ENCODE data around the gene MYO7B. TPM values are rescaled to one million over a fixed set of nuclear protein-coding genes. Genes with fewer than 3 reads are reported as not detected.

The MYO7B gene
- total RNA-seq, 1 experiment from 2014 or later = 0.05 TPM

GRCh38 chr2:127604986-127605385 lies 69.5 kb downstream of the MYO7B start:
- no peak for TF ChIP-seq CTCF (IDR thresholded peaks at IDR 0.05; ENCODE audit: unreplicated experiment)
- H3K9me3 Mint-ChIP-seq (ENCODE audit: low read depth, unreplicated experiment) = peaks cover 3% of the 10 kb centered on the region
- intact Hi-C loops (cut with micrococcal nuclease; ENCODE audit: unreplicated experiment) = no loop called here
- no peak overlapping the region for H3K27ac Mint-ChIP-seq (ENCODE audit: unreplicated experiment)
- no peaks in the 10 kb centered on the region for H3K4me1 Mint-ChIP-seq (ENCODE audit: low read depth, unreplicated experiment)
- H3K36me3 Mint-ChIP-seq (ENCODE audit: insufficient read depth, unreplicated experiment) = no peaks in the 10 kb centered on the region
- H3K4me3 Mint-ChIP-seq (ENCODE audit: low read depth, unreplicated experiment) = no peak overlapping the region
- no TSS peak for BruUV-seq (replicated peaks)
- no peak for DNase-seq
- CTCF ChIA-PET = interaction anchor here (0.8 kb wide), 1 partner anchor 26 kb away, joined by 3 read pairs; no protein-coding TSS in a partner anchor
- peaks cover 53% of the 10 kb centered on the region for H3K27me3 Mint-ChIP-seq (ENCODE audit: unreplicated experiment)

DNA sequence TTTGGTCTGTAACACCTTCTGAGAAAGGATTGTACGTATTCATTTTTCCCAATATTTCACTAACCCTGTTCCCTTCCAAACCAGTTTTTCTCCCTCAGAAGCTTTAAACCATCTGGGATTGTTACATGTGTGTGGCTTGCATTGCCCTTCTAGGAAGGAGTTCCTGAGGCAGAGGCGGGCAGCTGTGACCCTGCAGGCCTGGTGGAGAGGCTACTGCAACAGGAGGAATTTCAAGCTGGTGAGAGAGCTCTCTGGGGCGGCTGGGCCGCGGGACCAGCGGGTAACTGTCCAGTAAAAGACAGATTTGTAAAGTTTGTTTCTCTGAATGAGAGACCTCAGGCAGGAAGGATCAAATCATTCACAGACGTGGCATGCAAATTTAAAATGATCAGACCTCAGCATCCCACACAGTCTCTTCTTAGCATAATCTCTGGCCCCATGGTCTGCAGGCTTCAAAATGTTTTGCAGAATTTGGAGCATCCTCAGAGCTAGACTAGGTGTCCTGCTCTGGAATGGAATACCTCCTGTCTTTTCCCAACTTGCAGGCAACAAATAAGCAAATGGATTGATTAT lies 70.3 kb downstream of the MYO7B start:
- TF ChIP-seq CTCF (IDR thresholded peaks at IDR 0.05; ENCODE audit: unreplicated experiment) = no peak
- Mint-ChIP-seq H3K4me1 (ENCODE audit: low read depth, unreplicated experiment) (no peaks in the 10 kb centered on the region), H3K36me3 (ENCODE audit: insufficient read depth, unreplicated experiment) (no peaks in the 10 kb centered on the region), H3K4me3 (ENCODE audit: low read depth, unreplicated experiment) (no peak overlapping the region), H3K27ac (ENCODE audit: unreplicated experiment) (no peak overlapping the region), H3K27me3 (ENCODE audit: unreplicated experiment) (peaks cover 54% of the 10 kb centered on the region), H3K9me3 (ENCODE audit: low read depth, unreplicated experiment) (peaks cover 3% of the 10 kb centered on the region)
- CTCF ChIA-PET = no interaction called here
- no peak for DNase-seq
- intact Hi-C loops (cut with micrococcal nuclease; ENCODE audit: unreplicated experiment) = no loop called here
- no TSS peak for BruUV-seq (replicated peaks)

DNA sequence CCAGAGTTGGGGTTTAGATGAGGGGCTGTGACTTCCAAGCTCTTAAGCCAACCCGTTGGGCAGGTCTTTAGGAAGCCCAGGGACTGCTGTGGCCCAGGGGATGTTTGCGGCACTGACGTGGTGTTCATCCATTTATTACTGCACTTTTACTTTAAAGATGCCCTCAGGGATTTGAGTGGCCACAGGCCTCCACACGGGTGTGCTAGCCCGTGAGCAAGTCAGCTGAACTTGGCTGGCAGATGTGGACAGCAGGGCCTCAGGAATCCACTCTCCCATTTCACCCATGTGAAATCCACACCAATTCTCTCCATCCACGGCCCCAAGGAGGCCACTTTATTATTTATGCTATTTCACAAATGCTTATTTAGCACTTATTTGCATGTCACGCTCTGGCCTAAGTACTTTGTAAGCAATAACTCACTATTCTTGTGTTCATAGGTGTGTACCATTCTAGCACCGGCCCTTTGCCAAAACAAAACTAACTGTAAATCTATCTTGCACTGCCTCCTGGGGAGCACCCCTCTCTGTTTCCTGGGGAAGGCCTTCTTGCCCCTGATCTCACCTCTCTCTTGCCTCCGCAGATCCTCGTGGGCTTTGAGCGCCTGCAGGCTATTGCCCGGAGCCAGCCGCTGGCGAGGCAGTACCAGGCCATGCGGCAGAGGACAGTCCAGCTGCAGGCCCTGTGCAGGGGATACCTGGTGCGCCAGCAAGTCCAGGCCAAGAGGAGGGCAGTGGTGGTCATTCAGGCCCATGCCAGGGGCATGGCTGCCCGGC lies 71.3 kb downstream of the MYO7B start:
- no TSS peak for BruUV-seq (replicated peaks)
- CTCF ChIA-PET = no interaction called here
- Mint-ChIP-seq H3K27ac (ENCODE audit: unreplicated experiment) (no peak overlapping the region), H3K4me1 (ENCODE audit: low read depth, unreplicated experiment) (no peaks in the 10 kb centered on the region), H3K9me3 (ENCODE audit: low read depth, unreplicated experiment) (peaks cover 3% of the 10 kb centered on the region), H3K36me3 (ENCODE audit: insufficient read depth, unreplicated experiment) (no peaks in the 10 kb centered on the region), H3K4me3 (ENCODE audit: low read depth, unreplicated experiment) (no peak overlapping the region), H3K27me3 (ENCODE audit: unreplicated experiment) (peaks cover 64% of the 10 kb centered on the region)
- intact Hi-C loops (cut with micrococcal nuclease; ENCODE audit: unreplicated experiment) = no loop called here
- TF ChIP-seq CTCF (IDR thresholded peaks at IDR 0.05; ENCODE audit: unreplicated experiment) = no peak
- DNase-seq = no peak

DNA sequence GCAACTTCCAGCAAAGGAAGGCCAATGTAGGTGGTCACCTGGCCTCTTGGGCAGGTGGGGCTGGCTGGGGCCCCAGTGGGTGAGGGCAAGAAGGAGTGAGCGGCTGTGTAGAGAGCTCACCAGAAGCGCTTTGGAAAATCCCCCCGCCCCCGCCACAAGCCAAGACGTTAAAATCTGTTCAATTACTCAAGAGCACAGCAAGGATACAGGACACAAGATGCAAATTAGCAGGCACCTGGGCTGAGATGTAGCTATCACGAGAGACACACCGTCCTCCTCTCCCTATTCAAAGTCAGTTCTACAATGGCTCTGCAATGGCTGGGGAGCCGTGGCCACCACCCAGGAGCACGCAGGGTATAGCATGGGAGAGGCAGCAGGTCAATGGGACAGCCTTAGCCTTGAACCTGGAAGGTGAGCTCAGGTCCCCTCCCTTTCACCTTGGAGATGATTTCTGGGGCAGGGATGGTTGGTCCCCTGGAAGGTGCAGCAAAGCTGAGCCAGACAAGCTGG lies 72.0 kb downstream of the MYO7B start:
- no TSS peak for BruUV-seq (replicated peaks)
- intact Hi-C loops (cut with micrococcal nuclease; ENCODE audit: unreplicated experiment) = no loop called here
- Mint-ChIP-seq H3K36me3 (ENCODE audit: insufficient read depth, unreplicated experiment) (no peaks in the 10 kb centered on the region), H3K4me3 (ENCODE audit: low read depth, unreplicated experiment) (no peak overlapping the region), H3K27ac (ENCODE audit: unreplicated experiment) (no peak overlapping the region), H3K9me3 (ENCODE audit: low read depth, unreplicated experiment) (peaks cover 3% of the 10 kb centered on the region), H3K4me1 (ENCODE audit: low read depth, unreplicated experiment) (no peaks in the 10 kb centered on the region), H3K27me3 (ENCODE audit: unreplicated experiment) (peaks cover 66% of the 10 kb centered on the region)
- CTCF ChIA-PET = no interaction called here
- no peak for TF ChIP-seq CTCF (IDR thresholded peaks at IDR 0.05; ENCODE audit: unreplicated experiment)
- DNase-seq = no peak

Data from Calu3 (cell line).